Activated T-cell treated with anti-CD3 and anti-CD28 coated beads, Interleukin-2, amount 50 U/mL, for 1 hour (primary cell): ENCODE results near the gene ACTR1A.
"Not testable (repeated sequence)": the region's sequence is repeated elsewhere in the genome, so short reads cannot be mapped to it uniquely, and the experiment has no call there.

ENCODE experiments used
- DNase-seq: peaks from one replicate; pipeline ENCODE4 v3.0.0-alpha.2; 2020

The ACTR1A gene

DNA sequence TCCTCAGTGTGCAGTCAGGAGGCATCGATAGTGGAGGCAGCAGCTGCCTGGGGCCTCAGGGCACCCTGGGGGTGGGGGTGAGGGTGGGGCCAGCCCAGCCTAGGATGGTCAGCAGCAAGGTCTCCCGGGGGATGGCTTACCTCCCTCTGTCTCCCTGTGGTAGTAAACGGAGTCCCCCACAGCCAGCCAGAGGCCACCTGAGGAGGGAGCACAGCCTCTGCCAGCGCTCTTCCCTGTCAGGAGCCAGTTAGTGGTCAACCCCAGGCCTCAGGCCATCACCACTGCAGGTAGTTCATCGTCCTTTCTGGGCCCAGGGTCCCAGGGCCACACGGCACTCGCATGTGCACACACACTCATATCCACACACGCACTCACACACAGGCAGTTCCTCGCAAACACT lies 22.1 kb downstream of the ACTR1A start:
- DNase-seq: no peak

DNA sequence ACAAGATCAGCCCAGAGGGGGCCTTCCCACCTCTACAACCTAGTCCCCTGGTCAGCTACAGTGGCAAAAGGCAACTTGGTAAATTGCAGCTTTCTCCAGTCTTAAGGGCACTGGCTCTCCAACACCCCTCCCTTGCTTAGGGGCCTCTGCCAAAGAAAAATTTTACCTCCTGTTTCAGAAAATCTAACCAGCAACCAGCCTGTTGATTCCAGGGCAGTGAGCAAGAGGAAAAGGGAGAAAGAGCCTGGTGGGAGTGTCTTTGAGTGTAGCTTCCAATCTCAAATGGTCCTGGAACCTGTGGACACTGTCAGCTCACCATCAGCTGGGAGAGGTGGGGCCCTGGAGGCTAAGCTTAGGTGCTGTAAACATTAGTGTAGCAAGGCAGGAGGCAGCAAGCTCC lies 22.9 kb downstream of the ACTR1A start:
- DNase-seq: no peak

DNA sequence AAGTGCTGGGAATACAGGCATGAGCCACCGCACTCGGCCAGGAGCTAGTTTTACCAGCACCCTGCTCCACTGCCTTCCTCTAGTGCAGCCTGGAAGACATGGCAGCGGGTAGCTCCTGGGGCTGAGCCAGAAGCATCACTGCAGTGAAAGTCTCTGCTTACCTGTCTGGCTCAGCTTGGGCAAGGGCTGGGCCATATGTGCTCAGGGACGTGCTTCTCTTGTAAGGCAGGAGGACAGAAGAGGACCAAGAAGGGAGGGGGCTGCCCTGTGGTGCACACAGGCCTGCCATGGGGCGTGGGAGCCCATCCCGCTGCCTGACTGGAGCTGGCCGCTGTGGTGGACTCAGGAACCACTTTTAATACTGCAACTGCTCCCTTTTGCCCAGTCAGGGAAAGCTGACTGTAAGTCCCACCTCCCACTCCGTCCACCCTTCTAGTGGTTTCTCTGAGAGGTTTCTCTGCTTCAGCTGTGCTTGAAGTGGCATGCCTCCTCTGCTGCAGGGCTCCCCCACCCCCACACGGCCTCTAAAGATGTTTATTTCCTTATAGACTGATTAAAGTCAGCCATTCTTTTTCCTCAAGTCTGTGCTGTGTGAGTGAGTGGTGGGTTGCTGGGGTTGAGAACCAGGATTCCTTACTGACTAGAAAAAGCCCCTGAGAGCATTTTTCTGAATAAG lies 25.9 kb downstream of the ACTR1A start:
- DNase-seq: no peak

DNA sequence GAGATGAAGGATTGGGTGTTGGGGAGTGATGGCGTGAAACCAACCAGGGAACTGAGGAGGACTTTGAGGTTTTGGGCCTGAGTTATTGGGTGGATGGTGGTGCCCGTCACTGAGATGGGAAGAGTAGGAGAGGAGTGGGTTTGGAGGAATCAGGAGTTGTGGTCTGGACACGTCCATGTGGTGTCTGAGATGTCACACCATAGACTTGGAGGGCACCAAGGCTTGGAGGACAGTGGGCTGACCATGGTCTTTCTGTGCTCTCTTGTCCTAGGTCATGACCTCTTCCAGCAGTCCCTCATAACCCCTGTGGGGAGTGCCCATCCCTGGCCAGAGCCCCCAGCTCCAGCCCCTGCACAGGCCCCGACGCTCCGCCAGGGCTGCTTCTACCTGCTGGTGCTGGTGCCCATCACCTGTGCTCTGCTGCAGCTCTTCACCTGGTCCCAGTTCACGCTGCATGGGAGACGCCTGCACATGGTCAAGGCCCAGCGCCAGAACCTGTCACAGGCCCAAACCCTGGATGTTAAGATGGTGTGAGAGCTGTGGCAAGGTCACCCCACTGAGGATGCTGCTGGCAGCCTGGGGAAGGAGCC lies 27.0 kb downstream of the ACTR1A start:
- DNase-seq: no peak

DNA sequence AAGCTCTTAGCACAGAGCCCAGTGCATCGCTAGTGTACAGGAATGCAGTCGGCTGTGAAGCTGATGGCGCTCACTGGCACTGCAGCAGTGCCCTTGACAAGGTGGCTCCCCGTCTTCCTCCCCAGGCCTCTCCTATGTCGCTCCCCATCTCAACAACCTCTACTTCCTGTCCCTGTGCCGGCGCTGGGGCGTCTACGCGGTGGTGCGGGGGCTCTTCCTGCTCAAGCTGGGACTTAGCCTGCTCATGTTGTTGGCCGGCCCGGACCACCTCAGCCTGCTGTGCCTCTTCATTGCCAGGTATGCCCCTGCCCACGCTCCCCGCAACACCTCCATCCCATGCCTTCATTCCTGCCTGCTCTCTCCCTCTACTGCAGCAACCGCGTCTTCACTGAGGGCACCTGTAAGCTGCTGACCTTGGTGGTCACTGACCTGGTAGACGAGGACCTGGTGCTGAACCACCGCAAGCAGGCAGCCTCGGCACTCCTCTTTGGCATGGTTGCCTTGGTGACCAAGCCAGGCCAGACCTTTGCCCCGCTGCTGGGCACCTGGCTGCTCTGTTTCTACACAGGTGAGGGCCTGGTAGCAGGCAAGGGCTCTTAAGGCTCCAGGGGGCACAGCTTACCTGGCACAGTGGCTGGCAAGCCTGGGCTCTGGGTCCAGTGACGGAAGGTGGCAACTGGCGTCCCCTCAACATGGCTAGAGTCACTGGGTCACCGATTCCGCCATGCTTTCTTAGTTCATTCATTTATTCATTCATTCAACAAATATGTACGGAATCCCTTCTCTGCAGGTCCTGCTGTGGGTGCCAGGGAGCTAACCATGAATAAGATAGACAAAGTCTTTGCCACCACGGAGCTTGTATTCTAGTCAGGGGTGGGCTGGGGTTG lies 28.8 kb downstream of the ACTR1A start:
- DNase-seq: peak; percentile 34

DNA sequence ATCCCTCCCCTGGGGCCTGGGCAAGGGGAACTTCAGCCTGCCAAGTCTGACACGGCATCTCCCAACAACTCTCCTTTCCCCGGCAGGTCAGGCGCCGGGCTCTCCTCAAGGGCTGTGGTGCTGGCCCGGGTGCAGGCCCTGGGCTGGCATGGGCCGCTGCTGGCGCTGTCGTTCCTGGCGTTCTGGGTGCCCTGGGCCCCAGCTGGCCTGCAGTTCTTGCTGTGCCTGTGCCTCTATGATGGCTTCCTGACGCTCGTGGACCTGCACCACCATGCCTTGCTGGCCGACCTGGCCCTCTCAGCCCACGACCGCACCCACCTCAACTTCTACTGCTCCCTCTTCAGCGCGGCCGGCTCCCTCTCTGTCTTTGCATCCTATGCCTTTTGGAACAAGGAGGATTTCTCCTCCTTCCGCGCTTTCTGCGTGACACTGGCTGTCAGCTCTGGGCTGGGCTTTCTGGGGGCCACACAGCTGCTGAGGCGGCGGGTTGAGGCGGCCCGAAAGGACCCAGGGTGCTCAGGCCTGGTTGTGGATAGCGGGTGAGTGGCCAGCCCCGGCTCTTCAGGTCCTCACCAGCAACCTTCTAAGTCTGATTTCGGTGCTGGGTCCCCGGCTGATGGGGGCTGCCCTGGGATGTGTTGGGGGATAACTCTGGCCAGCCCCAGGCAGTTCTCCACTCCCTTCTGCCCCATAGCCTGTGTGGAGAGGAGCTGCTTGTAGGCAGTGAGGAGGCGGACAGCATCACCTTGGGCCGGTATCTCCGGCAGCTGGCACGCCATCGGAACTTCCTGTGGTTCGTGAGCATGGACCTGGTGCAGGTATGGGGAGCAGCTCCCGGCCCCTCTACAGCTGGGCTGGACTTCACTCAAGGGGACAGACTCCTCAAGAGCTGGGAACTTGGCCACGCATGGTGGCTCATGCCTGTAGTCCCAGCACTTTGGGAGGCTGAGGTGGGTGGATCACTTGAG lies 31.6 kb downstream of the ACTR1A start:
- no peak for DNase-seq

DNA sequence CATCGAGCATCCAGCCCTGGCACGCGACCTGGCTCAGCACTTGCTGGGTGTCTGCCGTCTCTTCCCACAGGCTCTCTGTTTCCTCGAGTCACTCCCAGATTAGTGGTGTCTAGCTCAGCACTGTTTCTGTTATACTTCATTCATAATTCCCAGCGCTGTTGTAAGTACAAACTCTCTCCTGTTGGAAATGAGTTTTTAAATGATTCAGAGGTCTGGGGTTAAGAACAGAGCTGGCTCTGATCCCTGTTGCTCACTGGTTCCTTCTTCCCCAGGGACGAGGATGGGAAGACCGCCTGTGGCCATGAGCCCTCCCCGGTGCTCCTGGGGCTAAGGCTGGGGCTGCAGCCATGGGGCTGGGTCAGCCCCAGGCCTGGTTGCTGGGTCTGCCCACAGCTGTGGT lies 33.8 kb downstream of the ACTR1A start:
- DNase-seq: no peak

DNA sequence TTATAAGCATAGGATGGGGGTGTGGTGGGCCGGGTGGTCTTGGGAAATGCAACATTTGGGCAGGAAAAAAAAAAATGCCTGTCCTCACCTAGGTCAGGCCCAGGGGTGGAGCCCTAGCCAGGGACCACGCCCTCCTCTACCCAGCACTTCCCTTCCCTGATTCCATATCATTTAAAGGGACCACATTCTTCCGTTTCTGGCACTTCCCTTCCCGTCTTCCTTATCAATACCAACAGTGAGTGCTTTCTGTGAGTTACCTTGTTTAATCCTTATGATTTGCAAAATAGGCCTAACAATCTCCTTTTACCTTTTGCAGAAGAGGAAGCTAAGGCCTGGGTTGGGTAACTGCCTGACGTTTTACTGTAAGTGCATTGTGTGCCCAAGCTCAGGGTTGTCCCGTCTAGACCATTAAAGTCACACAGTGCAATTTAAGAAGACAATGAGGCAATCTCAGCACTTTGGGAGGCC lies 34.5 kb downstream of the ACTR1A start:
- DNase-seq: no peak

DNA sequence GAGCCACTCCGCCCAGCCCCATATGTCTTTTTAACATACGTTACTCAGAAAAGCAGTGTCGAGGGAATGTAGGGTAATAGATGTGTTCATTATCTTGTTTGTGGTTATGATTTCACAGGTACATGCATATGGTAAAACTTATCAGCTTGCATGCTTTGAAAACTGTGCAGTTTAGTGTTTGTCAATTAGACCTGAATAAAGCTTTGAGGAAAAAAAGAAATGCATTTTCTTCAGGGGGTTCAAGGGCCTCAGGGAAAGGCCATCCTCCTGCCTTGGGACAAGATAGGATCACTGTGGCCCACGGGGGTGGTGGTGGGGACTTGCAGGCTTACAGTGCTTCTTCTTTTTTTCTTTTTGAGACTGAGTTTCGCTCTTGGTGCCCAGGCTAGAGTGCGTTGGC lies 35.2 kb downstream of the ACTR1A start:
- DNase-seq: no peak

DNA sequence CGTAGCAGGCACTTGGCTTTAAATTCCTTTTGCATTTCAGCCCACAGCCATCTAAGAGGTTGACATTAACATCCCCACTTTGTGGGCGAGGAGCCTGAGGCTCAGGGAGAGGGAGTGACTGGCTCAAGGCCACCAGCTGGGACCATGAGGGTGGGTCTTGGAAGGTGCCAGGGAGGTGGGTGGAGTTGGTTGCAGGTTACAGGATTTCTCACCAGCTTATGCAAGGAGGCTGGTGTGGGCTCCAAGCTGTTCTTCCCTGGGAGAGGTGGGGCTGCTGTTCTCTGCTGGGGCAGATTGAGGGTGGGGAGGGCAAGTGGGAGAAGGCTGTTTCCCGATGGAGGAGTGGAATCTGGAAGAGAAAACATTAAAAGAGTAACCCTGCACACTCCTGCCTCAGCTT lies 37.0 kb downstream of the ACTR1A start:
- DNase-seq: no peak

DNA sequence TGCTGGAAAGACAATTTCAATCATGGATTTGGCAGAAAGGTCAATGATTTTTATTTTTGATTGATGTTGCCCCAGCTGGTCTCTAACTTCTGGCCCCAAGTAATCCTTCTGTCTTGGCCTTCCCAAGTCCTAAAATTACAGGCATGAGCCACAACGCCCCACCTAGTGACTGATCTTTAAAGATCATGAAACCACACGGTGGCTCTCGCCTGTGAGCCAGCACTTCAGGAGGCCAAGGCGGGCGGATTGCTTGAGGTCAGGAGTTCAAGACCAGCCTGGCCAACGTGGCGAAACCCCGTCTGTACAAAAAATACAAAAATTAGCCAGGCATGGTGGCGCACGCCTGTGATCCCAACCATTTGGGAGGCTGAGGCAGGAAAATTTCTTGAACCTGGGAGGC lies 38.5 kb downstream of the ACTR1A start:
- no peak for DNase-seq

DNA sequence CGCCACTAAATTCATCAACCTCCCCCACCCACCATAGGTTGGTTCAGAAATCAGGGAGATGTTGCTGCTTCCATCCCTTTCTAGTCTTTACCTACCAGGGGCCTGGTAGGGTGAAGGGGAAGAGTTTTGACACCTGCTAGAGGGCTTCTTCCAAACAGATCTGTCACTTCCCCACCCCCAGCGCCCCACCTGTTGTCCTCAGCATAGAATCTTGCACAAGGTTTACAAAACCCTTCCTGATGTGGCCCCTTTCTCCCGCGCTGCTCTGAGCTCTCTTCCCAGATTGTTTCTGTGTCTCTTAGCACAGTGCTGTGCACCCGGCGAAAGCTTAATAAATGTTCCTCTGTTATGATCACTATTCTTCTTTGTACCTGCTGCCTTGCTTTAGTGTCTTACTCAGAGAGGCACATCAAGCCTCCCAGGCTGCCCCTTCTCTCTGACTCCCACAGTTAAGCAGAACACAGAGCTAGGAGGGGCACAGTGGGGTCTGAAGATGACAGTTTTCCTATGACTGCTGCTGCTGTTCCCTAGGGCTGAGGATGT lies 39.9 kb downstream of the ACTR1A start:
- DNase-seq: no peak

DNA sequence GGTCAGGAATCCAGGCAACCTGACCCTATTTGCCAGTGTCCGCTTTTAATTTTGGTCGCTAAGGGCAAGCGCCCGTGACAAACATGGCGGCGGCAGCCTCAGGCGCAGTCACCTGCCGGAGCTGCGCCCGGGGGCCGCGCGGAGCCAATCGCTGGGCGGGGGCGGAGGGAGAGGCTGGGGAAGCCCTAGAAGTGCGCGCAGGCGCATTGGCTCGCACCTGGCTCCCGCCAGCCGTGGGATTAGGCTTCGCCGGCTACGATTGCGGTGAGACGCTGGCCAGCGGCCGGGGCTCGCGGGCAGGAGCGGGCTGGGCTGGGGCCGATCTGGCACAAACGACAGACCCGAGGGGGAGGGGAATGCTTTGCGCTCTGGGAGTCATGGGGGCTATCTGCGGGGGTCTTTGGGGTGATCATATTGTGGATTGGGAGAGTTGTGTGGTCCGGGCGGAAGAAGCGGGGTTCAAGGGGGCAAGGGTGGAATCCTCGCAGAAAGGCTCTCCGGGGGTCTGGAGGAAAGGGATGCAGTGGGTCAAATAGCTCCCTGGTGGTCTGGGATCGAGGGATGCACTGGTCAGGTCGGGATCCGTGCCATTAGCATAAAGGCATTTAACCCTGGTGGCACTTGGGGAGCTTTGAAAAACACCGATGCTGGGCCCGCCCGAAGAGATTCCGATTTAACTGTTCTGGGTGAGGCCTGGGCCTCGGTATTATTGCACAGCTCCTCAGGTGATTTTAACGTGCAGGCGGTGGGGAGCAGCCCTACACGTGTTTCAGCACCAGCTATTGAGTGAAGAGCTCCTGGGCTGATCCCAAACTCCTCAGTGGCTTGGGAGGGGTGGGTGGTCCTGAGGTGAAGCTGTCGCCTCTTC lies 41.1 kb downstream of the ACTR1A start:
- DNase-seq: peak; percentile 94

DNA sequence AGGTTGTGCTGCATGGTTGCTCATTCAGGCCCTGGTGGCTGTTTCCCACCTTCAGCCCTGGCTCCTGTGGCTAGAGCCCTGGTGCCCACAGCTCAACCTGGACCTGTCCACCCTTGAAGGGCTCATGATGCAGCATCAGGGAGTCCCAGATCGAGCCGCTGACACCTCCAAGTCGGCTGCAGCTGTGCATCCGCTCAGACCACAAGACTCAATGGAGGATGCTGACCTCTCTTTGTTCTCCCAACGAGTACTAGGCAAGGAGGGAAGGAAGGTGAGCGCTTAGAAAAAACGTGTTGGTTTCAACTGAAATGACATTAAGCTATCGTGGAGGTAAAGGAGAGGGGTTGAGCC lies 41.7 kb downstream of the ACTR1A start:
- DNase-seq: no peak

DNA sequence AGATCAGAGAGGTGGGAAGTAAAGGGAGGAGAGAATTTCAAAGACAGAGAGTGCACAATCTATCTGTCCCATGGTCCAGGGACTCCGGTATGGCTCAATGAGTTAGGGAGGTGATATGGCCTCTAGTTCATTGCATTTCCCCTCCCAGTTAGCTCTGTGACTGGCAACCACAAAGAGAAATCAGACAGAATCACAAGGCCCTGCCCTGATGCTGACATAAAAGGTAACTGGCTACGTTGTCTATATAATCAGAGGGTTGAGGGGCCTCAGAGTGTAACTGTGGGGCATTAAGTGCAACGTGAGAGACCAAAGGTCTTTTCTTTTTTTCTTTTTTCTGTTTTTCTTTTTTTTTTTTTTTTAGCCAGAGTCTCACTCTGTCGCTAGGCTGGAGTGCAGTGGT lies 43.9 kb downstream of the ACTR1A start:
- DNase-seq: no peak

DNA sequence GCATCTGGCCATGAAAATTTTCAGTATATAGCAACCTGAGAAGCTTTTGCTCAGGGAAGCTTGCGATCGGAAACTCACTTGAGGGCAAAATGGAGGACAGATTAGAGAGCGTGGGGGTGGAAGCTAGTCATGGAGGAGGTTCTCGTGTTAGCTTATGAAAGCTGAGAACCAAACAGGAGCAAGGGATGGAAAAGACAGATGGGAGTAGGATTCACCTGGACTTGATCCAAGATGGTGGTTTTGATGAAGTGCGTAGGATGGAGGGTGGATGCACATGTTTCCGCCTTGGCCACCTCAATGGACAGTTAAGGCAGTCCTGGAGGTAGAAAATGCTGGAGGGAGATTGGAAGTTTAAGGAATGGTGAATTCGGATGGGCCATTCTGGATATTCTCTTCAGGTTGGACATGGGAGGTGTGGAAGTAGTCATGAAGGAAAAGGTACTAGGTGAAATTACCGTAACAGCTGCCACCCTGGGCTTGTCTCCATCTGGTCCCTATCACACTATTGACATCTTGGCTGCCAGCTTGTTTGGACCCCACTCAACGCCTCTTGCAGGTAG lies 44.8 kb downstream of the ACTR1A start:
- no peak for DNase-seq

DNA sequence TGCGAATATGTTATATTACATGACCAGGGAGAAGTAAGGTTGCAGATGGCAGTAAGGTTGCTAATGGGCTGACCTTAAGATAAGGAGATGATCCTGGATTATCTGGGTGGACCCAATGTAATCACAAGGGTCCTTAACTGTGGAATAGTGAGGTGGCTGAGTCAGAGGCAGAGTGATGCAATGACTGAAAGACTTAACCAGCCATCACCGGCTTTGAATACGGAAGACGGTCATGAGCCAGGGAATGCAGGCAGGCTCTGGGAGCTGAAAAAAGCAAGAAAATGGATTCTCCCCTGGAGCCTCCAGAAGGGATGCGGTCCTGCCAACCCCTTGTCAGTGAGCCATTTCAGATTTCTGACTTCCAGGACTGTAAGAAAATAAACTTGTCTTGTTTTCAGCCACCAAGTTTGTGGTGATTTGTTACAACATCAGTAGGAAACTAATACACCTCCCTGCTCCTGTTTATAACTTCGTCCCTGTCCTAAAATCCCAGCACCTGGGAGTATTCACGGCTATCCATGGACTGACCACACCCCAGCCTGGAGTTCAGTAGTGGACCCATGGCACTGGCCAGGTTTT lies 46.5 kb downstream of the ACTR1A start:
- no peak for DNase-seq

DNA sequence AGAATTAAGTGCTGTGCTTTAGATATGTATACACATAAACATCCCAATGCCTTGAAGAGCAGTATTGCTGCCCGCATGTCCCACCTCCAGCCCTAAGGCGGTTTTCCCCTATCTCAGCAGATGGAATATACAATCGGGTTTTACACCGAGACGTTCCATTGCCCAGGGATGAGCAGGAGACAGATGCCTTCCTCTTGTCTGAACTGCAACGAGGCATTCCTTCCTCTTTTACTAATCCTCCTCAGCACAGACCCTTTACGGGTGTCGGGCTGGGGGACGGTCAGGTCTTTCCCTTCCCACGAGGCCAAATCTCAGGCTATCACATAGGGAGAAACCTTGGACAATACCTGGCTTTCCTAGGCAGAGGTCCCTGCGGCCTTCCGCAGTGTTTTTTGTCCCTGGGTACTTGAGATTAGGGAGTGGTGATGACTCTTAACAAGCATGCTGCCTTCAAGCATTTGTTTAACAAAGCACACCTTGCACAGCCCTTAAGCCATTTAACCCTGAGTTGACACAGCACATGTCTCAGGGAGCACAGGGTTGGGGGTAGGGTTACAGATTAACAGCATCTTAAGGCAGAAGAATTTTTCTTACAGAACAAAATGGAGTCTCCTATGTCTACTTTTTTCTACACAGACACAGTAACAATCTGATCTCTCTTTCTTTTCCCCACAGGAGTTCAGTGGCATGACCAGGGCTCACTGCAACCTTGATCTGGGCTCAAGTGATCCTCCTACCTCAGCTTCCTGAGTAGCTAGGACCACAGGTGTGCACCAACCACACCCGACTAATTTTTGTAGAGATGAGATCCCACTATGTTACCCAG lies 47.6 kb downstream of the ACTR1A start:
- not testable (repeated sequence) for DNase-seq

DNA sequence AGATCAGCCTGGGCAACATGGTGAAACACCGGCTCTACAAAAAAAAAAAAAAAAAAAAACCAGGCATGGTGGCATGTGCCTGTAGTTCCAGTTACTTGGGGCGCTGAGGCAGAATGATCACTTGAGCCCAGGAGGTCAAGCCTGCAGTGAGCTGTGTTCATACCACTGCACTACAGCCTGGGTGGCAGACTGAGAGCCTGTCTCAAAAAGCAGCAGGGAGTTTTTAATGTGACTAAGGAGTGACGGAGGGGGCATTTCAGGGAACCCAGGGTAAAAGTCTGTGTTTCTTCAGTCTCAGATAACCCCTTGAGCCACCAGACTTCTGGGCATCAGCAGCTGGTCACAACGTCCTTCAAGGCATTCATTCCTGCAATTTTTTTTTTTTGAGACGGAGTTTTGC lies 49.0 kb downstream of the ACTR1A start:
- DNase-seq: no peak
